GM18951 (cell line): ENCODE measurements around the gene YPEL3.

Experiments
- POLR2A ChIP-seq: IDR thresholded peaks from 4 replicates; pipeline ENCODE4 v1.6.1; 2011; ENCODE audit warnings: mild to moderate bottlenecking; ENCODE audit not compliant: insufficient read length, insufficient read depth; ENCODE audit errors: extremely low read depth
- in situ Hi-C: fragments of 300-500 bp; cut with MboI; formaldehyde crosslinking; loops from one replicate; pipeline ENCODE4 v1.12.0; 2022; ENCODE audit warnings: low sequenced_read_pairs, mixed read lengths, inconsistent platforms; ENCODE audit not compliant: unreplicated experiment

Gene YPEL3

DNA sequence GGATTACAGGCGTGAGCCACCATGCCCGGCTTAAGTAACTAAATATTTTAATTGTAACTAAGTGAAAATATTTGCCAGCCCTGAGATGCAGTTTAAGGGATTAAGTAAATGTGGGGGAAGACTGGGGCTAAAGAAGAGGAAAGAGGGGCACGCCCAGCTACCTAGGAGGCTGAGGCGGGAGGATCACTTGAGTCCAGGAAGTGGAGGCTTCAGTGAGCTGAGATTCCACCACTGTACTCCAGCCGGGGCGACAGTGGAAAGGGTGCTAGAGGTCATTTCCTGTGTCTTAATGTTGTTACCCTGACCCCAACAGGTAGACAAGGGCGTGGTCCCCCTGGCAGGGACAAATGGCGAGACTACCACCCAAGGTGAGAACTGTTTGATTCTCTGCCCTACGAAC, 27.7 kb downstream of the YPEL3 start:
- in situ Hi-C loops: no loop called here
- TF ChIP-seq POLR2A: no peak

DNA sequence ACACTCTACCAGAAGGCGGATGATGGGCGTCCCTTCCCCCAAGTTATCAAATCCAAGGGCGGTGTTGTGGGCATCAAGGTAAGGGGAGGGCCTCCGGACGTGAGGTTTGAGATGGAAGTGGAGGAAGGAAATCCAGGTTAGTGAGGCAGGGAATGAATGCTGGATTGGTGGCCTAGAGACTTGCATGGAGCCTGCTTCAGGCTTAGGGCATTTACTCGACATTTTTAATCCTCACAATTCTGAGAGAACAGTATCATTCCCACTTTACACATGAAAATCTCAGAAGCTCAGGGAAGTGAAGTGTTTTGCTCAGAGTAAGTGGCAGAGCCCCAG, 28.5 kb downstream of the YPEL3 start:
- no peak for TF ChIP-seq POLR2A
- in situ Hi-C loops: no loop called here

DNA sequence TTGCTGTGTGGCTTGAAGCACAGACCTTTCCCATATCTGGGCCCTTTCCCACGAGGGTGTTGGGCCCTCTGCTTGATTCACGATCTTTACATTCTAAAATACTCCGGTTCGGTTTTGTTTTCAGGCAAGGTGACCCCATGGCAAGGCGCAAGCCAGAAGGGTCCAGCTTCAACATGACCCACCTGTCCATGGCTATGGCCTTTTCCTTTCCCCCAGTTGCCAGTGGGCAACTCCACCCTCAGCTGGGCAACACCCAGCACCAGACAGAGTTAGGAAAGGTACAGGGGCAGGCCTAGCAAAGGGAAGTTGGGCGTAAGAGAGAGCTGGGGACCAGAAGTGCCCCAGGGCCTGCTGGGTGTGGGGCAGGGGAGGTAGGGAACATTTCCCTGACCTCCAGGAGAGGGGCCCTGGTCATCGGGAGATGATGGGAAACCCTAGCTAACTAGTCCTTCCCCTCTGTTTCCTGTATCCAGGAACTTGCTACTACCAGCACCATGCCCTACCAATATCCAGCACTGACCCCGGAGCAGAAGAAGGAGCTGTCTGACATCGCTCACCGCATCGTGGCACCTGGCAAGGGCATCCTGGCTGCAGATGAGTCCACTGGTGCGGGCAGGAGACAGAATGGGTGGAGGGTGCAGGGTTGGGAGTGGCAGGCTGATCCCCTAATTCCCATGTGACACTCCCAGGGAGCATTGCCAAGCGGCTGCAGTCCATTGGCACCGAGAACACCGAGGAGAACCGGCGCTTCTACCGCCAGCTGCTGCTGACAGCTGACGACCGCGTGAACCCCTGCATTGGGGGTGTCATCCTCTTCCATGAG, 29.0 kb downstream of the YPEL3 start:
- in situ Hi-C loops: no loop called here
- no peak for TF ChIP-seq POLR2A

DNA sequence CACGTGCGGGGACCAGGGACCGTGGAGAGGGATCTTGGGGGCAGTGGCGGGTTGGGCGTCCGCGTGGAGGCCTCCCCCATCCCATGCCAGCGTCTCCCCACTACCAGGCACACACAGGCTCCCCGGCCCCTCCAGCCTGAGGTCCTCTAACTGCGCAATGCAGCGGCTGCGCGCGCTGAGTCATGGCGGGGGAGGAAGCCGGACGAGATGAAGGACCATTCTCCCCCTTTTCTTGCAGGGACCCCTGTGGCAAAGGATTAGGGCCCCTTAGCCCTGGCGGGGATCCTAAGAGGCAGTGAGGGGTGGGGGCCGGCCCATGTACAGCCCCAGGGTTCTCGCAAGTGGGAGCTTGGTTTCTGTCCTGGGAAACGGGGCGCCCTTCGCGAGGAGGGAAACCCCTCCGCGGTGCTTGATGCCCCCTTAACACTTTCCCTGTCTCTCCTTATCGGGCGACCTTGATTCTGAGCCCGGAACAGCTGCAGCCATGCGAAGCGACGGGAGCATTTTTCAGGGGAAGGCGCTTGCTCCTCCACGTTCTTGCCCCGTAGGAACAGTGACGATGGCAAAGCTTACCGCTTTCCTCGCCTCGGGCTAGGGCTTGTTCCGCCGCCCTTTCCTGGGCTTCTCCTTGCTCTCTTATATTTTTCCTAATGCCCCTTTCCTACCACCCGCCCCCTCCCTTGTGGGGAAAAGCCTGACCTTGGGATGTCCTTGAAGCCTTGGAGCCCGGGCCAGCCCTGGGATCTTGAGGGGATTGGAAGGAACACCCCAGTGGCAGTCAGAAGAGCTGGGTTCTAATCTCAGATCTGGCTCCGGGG, 29.9 kb downstream of the YPEL3 start:
- TF ChIP-seq POLR2A: no peak
- in situ Hi-C loops: no loop called here

DNA sequence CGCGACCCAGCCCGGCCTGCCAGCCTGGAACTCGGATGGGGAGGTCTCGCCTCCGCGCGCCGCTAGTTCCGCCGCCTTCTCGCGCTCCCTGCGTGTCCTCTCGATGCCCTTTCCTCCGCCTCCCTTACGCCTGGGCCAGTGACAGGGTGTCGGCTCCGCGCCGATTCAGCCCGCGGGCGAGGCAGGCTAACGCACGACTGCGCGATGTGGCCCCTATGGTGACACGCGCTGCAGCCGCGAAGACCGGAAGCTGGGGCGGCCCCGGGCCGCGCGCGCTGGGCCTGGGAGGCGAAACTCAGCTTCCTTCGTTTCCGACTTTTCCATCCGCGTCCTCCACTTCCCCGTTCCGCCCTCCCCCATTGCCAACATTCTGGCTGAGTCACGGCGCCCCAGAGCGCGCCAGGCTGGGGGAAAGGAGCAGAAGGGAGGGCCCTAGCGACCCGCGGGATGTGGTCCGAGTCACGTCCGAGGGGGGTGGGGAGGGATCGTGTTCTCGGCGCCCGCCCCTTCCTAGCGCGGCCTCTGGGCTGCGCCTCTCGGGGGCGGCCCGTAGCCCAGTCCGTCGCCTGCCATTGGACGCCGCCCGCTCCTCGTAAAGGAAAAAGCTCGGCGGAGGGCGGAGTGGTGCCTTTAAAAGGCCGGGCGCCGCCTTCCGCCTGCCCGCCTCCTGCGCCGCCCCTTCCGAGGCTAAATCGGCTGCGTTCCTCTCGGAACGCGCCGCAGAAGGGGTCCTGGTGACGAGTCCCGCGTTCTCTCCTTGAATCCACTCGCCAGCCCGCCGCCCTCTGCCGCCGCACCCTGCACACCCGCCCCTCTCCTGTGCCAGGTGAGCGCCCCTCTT, 30.7 kb downstream of the YPEL3 start, which contains the start of gene ALDOA:
TSS of gene ALDOA (plus strand) at position 659 of the 841 bp plus-strand sequence. CDS start 1,138 bp downstream, outside the sequence.
- peak; percentile 86 for TF ChIP-seq POLR2A
- in situ Hi-C loops: no loop called here

DNA sequence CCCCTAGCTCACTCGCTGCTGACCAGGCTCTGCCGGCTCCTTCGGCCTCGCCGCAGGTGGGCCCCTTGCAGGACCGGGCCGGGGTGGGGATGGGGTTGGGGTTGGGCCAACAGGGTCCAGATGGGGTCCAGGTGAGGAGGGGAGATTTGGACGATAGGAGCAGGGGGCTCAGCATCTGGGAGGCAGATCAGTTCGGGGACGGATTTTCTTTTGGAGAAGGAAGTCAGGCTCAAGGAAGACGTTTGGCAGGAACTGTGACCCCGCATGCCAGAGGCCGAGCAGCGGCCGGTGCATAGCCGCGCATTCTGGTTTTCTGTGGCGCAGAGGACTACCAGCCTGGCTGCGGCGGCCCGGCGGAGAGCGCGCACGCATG, 31.3 kb downstream of the YPEL3 start:
- in situ Hi-C loops: no loop called here
- TF ChIP-seq POLR2A: no peak

DNA sequence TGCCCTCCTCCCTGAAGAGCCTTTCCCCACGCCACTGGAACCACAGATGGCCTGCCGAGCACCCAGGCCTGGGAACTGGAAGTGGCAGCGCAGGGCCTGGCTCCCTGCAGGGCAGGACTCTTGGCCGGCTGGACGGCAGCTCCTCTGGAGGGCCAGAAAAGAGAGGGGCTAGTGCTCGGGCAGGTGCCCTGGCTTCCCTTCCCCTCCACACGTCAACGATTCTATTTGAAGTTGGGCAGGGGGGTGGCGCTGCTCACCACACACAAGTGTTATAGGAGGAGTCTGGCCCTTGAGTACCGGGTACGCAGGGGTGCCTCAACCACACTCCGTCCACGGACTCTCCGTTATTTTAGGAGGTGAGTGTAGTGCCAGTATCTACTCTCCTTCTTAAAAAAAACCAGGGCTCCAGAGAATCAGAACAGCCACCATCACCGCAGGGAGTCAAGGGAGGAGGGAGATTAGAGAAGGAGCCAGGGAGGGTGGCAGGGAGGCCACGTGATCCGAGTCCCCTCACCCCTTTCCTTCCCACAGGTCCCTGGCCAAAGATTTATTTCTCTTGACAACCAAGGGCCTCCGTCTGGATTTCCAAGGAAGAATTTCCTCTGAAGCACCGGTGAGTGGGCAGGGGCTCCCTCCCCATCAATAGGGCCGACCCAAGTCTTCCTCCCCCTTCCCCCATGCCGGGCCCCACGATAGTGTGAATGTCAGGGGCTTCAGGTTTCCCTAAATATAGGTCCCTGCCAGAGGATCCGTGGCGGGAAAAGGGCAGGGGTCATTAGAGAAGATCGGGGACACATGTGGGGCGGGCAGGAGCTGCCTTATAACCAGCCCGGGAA, 31.9 kb downstream of the YPEL3 start:
- TF ChIP-seq POLR2A: peak; percentile 73
- in situ Hi-C loops: no loop called here

DNA sequence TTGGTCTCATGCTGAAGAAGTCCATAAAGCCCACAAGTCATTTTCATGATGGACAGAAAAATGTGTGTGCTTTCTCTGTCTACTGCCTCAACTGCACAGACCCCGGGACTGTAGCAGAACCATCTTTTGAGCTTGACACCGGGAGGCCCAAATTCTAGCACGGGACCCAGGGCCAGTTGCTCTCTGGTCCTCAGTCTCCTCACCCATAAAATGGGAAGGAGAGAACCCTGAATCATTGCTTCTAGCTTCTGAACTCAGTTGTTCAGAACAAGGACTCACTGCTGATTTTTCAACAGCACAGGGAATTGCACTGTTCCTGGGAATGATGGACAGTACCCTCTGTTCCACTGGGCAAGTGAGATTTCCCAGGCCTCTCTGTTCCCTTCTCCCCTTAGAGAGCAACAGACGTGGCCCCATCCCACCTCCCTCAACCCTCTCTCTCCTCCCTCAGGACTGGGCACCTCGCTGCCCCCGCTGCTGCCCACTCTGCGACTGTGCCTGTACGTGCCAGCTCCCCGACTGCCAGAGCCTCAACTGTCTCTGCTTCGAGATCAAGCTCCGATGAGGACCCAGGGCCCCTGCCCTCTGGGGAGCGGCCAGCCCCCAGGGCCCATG, 32.6 kb downstream of the YPEL3 start:
- TF ChIP-seq POLR2A: no peak
- in situ Hi-C loops: no loop called here

DNA sequence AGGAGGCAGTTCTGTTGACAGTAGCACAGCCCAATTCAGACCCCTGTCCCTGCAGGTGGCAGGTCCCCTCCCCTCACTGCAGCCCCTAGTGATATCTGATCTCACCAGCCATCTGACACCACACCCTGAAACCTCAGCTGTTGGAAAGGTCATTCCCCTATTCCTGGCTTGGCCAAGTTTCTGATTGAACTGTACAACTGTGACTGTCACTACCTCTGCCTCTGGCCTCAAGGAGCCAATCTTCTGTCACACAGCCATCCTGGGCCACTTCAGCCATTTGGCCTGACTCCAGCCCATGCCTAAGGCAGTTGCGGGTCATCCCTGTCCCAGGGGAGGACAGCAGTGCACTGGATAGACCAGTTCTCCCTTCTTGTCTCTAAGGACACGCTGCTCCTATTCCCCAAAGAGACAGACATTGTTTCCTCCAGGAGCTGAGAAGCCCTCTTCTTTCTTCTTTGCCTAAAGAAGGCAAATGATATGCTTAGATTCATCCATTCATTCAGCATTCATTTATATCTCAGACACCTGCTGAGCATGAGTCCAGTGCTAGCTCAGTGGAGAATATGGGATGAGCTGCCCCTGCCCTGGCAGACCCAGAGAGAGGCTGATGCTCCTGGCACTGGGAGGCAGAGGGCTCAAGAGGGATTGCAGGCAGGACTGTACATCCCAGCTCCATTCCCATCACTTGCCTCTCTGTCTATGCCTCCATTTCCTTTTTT, 35.0 kb downstream of the YPEL3 start:
- in situ Hi-C loops: no loop called here
- no peak for TF ChIP-seq POLR2A

DNA sequence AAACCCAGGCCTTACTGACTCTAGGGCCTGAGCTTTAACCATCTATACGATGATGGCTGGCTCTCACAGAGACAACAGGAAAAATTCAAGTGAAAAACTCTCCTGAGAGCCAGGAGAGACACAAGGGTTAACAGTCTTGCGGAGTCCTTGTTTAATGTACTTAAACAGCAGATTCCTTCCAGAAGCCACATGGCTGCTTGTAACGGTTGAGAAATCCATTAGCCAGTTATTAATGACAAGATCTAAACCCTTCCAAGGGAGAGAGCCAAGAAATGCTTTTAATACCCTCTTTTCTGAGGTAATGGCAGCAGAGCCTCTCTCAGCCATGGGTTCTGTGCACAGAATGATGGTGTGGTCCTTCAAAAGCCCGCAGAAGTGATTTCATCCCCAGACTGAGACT, 35.7 kb downstream of the YPEL3 start:
- in situ Hi-C loops: no loop called here
- no peak for TF ChIP-seq POLR2A

DNA sequence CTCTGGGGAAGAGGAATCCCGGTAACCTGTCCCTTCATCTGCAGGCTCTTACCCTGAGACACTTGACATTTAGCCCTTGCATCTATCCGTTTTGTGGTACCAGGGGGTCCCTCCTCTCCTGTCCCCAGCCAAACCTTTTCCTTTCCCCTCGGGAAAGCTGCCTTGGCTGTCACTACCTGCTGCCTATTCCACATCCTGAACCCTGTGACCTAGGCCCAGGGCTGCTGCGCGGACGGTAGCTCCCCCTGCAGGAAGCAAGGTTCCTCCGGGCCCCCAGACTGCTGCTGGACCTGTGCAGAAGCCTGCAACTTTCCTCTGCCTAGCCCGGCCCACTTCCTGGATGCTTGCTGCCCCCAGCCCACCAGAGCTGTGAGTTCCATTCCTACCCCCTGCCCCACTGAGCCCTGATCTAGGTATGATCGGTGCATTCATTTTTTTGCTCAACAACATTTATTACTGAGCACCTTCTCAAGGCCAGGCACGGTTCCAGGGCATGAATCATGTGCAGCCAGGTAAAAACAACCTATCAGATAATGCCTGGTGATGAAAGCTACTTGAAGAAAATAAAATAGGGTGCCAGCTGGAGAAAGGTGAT, 41.0 kb downstream of the YPEL3 start:
- TF ChIP-seq POLR2A: no peak
- in situ Hi-C loops: no loop called here
